Effector CD4-positive, alpha-beta T cell (primary cell): ENCODE results near the gene RAB9B.
A peak's percentile ranks its signal among the peaks of the same experiment; 100 is the strongest.
"Not testable (repeated sequence)": the region's sequence is repeated elsewhere in the genome, so short reads cannot be mapped to it uniquely, and the experiment has no call there.

Experiments used
- DNase-seq: peaks from one replicate; pipeline ENCODE4 v3.0.0-alpha.2; 2020
- total RNA-seq: gene quantifications from one replicate; lab custom pipeline; 2026; lab: John Stamatoyannopoulos, UW

The RAB9B gene
- 0.56 reads per million for total RNA-seq

DNA sequence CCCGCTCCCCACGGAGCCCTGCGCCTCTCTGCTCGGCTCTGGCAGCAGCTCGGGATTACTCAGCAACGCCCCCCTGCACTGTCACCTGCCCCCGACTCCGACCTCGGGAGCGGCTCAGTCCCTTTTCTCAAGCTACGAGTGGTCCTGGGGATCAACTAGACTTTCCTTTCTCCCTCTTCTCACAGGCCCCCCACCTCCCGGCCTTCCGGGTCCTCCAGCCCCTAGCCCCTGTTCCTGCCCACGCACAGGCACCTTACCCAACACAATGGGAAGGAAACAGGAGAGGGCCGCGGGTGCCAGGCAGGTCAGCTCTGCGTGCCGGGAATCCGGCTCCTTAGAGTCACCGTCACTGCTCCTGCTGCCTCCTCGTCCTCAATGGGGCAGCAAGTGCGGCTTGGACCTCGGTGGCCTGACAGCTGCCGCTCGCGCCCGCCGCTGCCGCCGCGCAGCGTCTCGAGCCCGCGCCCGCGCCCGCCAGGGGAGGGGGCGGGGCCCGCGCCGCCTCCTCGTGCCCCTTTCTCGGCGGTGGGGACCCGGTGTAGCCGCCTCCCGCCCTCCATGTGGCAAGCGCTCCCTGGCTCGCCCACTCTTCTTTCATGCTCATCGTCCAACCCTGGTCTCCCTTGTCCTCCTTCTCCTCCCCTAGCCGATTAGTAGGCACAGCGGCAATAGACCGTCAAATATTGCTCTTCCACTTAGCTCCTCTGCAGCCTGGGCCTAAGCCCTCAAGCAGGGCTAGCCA is at the start of gene RAB9B:
RAB9B (minus strand) TSS at position 455 of the 742 bp plus-strand sequence. CDS start 6,473 bp downstream, outside the sequence.
- DNase-seq, result no peak

DNA sequence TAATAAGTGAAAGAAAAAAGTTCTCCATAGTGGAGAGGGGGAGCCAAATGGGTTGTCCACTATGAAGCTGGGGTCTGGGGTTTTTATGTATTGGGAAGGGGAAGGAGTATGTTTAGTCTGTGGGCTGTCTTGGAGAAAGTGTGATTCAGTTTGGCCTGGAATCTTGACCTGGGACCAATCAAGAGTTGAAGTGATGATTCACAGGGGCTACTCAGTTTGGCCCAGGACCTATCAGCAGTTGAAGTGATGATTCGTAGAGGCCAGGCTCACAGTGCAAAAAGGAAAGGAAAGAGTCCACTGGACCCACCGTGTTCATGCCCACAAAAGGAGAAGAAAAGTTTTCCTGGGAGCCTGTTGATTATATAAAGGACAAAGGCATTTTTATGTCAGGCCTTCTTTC is 47.3 kb upstream of the RAB9B start:
- no peak for DNase-seq

- DNase-seq, result no peak
Measured at GRCh38 chrX:103878466-103879122, 46.5 kb upstream of the RAB9B start.

DNA sequence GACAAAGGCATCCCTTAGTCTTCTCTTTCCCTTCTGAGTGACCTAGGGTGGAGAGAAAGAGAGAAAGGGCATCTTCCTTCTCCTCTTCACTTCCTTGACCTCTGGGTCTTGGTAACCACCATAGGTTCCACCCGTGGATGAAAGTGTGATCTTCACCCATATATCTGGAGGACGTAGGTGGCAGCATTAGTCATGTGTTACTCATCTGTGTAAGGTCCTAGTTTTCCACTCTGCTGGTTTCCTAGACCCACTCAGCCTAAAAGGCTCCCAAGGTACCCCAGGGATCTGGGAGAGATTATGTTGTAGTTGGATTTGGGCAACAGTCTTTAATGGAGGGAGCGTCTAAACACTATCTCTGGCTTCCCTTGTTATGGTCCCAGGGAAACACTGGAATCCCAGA is 45.5 kb upstream of the RAB9B start:
- DNase-seq, result no peak

DNA sequence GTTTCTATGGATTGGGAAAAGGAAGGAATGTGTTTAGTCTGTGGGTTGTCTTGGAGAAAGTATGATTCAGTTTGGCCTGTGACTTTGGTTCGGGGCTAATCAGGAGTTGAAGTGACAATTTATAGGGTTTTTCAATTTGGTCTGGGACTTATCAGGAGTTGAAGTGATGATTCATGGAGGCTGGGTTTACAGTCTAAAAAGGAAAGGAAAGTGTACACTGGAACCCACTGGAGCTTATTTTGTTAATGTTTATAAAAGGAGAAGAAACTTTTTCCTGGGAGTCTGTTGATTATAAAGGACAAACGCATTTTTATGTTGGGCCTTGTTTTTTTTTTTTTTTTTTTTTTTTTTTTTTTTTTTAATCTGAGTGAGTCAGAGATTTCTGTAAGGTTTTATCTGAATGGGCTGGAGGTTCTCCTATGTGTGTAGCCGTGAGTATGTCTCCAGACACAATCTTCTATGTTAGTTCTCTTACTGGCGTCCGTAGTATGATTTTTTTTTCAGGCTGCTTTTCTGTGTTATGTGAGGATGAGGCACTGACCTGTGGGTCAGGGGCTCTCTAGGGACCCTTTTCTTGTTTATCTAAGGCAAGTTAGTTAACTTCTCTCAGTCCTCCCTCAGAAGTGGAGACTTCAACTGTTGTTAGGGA is 33.0 kb upstream of the RAB9B start:
- DNase-seq, result no peak

DNA sequence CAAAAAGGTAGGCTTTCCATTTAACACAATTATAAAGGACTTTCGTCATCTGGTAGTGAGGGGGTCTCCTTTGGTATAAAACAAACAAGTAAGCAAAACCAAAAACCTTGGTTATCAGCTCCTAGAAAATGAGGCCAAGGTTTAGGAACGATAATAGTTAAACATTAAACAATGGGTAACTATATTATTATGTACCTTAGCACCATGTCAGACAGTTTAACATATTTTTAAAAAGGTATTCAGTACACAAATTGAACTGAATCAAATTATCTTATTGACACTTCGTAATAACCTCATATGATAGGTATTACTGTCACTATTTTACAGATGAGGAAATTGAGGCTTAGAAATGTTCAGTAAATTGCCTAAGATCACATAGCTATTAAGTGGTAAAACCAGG is 32.1 kb upstream of the RAB9B start:
- no peak for DNase-seq

GRCh38 chrX:103861200-103861599 is 29.1 kb upstream of the RAB9B start:
- no peak for DNase-seq

GRCh38 chrX:103849558-103849957 is 17.5 kb upstream of the RAB9B start:
- no peak for DNase-seq

DNA sequence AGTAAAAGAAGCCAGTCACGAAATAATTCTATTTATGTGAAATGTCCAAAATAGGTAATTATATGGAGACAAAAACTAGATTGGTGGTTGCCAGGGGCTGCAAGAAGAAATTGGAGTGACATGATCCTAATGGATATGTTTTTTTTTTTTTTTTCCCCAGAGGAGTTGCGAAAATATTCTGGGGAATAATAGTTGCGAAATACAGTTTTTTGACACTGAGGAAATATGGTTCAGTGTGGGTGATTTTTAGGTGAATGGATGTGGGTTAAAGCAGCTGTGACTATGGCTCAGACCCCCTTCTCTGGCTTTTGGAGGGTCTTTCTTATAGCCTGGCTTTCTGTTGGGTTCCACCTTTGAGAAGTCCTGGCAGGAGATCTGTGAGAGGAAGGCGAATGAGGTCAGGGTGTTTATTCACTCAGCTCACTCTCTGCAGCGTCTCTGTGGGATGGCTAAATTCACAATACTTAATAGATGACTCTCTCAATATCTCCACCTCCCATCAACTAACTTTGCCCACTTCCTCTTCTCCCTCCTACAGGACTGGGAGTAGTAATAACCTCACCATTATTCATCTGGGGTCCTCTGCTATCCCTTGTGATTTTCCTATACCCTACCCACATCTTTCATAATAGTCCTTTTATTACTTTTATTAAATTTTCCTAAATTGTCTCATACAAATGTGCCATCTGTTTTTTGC is 15.3 kb upstream of the RAB9B start:
- DNase-seq, result no peak

GRCh38 chrX:103846386-103846785 is 14.3 kb upstream of the RAB9B start:
- DNase-seq, result no peak

GRCh38 chrX:103845165-103845653 is 13.2 kb upstream of the RAB9B start:
- peak; percentile 32 for DNase-seq

DNA sequence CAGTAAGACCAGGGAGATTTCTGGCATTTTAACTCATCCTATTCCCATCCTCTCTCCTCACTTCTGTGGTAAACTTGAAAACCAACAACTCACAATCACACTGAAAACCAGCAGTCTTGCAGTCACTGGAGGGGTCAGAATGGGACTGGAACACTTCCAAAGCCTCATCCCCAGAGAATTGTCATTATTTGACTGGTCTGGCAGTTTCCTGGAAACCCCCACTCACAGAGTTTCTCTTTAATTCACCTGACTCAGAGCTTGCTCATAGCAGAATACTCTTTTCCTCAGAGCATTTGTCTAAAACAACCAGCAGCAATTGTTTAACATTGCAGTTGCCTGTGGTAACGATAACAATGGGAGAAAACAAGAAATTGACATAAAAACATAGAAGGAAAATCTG is 7.3 kb upstream of the RAB9B start:
- no peak for DNase-seq

DNA sequence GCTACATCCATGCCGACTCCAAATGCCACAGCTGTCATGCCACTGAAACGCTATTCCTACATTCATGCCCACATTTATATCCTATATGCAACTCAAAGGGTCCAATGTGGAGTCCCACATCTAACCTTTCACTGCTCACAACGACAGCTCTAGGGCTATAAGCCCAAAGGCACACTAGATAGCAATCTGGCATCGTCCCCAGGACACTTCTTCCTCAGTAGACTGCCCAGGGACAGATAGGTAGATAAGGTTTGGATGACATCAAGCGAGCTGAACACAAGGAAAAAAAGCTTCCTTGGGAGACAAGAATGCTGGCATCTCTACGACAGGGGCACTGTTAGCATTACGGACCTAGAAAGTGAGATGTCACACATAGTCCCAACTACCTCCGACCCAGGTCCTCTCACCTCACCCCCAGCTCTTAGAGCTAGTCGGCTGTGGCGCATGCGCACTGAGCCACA is 685 bp downstream of the RAB9B start:
- peak; percentile 31 for DNase-seq

DNA sequence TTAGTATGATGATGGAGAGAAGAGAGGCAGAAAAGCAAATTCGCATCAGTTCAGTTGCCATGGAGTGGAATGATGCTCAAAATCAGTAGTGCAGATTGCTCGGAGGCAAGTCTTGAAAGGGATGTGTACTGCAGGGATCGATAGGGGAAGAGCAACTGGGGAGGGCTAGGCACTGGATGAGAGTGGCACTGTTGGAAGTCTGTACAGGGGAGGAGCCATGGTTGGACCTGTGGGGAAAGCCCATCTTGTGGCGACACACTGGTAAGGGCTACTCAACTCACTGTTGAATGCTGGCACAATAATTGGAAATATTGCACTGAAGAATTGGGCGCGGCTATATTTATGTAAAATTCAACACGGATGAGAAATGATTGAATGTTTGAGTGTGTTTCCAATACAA is 1.2 kb downstream of the RAB9B start:
- DNase-seq, result no peak

- DNase-seq, result no peak
Measured at GRCh38 chrX:103828529-103828928, 3.5 kb downstream of the RAB9B start.

DNA sequence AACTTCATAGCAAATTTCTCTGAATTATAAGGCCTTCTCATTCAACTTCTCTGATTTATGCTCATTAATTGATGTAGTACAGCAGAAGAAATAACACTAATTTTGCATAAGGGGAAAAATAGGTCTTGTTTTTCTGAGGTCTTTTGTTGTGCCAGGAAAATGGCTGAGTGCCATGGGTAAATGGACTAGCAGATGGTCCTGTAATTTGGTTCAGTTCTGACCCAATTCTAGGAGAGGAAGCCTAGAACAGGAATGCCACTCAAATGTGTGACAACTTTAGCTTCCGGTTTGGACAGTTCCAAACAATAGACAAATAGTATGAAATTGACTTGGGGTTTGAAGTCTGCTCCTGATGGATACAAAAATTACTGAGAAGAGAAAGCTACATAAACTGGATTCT is 6.2 kb downstream of the RAB9B start:
- no peak for DNase-seq

- DNase-seq, result no peak
Measured at GRCh38 chrX:103823591-103823990, 8.5 kb downstream of the RAB9B start.

DNA sequence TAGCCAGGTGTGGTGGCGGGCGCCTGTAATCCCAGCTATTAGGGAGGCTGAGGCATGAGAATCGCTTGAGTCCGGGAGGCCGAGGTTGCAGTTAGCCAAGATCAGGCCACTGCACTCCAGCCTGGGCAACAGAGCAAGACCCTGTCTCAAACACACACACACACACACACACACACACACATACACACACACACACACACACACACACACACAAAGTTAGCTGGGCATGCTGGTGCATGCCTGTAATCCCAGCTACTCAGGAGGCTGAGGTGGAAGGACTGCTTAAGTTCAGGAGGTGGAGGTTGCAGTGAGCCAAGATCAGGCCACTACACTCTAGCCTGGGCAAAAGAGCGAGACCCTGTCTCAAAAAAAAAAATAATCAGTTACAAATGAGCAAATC is 11.3 kb downstream of the RAB9B start:
- DNase-seq, result not testable (repeated sequence)

- no peak for DNase-seq
Measured at GRCh38 chrX:103818842-103819619, 13.0 kb downstream of the RAB9B start.

DNA sequence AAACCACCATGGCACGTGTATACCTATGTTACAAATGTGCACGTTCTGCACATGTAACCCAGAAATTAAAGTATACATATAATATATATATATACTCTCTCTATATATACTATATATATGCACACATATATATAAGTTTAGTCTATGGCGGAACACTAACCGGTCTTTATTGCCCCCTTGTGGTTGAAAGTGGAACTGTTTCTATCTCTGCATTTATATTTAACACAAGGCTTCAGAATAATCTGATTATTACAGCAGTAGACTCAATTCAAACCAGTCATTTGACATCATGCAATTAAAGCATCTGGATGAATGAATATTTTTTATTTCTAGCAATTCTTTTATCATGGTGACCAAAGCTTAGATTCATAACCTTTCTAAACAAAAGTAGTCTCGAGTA is 14.6 kb downstream of the RAB9B start:
- DNase-seq, result peak; percentile 21

GRCh38 chrX:103817101-103817500 is 15.0 kb downstream of the RAB9B start:
- DNase-seq, result not testable (repeated sequence)

DNA sequence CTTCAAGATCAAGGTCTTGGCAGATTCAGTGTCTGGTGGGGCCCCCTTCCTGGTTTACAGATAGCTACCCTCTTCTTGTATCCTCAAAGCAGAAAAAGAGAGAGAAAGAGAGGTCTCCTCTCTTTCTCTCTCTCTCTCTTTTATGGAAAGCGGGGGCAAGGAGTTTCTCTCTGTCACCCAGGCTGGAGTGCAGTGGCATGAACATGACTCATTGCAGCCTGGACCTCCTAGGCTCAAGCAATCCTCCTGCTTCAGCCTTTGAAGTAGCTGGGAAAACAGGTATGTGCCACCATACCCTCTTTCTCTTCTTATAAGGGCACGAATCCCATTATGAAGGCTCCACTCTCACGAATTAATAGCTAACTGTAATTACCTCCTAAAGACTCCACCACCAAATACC is 20.2 kb downstream of the RAB9B start:
- DNase-seq, result no peak
